NCI-H1436 treated with DMSO at 0.1 percent for 48 hours (cell line): Measurements from ENCODE around the gene TMEM100.

Experiments
- DNase-seq: peaks from one replicate; lab custom pipeline; 2025; lab: John Stamatoyannopoulos, UW

The TMEM100 gene

GRCh38 chr17:55717898-55718735 is 4.5 kb downstream of the TMEM100 start:
- no peak for DNase-seq

GRCh38 chr17:55717432-55717831 is 5.2 kb downstream of the TMEM100 start:
- DNase-seq: no peak

DNA sequence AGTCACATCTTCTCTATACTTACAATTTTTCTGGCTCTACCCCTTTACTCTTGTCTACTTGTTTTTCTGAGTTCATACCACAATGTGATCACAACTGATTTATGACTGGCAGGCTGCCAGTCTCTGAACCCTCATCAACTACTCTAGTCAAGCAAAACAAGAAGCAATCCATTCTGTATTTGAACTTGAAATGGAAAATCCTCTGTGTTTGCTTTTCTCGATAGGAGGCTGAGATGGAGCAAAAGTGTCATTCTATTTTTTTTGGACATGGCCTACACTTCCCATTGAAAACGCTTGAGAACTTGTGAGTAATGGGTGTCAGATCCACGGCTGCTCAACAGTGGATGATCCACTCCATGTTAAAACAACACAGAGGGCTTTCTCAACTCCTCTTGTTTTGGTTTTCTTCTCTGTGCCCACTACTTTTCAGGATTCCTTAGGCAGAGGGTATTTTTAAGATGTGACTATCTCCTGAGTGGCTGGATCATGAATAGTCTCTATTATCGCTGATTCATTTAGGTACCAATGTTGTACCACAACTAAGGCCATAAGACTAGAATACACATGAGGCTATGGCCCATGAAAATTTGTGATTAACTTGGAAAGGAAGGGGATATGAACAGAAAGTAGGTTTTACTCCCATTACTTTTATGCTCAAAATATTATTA is 11.7 kb downstream of the TMEM100 start:
- no peak for DNase-seq

GRCh38 chr17:55710410-55710809 is 12.3 kb downstream of the TMEM100 start:
- no peak for DNase-seq

- no peak for DNase-seq
Measured at GRCh38 chr17:55709984-55710383, 12.7 kb downstream of the TMEM100 start.

DNA sequence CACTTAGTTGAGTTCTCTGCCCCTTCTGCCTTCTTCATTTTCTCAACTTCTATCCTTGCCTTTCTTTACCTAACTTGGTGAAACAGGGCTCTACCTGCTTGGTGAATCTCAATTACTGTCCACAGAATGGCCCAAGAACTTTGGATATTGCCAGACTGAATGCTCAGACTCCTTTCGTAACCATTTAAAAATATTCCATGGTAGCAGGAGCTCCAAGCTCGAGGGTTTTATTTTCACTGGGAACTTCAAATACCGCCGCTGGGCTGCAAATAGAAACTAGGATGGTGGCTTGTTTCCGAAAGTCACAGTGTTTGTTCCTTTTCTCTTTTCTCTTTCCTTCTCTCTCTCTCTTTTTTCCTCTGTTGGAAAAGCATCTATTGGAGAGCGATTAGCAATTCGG is 13.2 kb downstream of the TMEM100 start:
- DNase-seq: no peak

- no peak for DNase-seq
Measured at GRCh38 chr17:55708175-55708974, 14.3 kb downstream of the TMEM100 start.

DNA sequence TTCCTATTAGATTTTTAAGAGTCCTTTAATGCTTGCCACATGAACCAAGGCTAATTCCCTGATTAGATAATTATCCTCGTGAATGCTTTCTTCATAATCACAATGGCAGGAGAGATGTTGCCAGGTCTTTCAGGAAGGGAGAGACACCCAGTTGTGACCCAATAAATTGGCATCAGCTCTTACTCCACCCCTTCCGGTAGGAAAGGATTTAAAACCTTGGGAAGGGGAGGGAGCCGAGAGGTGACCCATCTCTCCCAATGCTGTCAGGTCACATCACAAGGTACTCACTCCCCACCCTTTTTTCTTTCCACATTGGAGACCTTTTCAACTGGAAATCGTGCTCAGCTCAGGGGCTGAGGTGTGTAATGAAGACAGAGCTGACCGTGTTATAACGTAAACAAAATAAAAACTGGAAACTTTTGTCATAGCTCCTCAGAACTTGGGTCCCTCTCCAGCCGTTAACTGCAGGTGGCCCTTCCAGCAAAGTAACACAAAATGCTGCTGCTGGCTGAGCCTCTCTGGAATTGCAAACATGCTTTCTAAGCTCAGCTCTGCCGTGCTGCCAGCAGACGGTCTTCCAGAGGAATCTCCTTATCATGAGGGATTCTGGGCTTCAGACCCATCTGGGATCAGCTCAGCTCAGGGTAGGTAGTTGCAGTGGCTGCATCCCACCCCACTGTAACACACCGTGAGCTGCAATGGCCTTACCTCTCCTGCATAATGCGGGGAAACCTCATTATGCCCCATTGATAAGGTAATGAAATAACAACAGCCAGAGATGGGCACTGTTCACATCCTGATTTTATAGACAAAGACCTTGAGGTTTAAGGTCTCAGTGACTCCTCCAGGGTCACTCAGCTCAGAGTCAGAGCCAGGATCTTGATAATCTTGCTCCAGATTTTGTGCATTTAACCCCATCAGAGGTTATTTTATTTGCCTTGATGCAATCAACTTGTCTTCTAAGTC is 15.6 kb downstream of the TMEM100 start:
- DNase-seq: no peak

DNA sequence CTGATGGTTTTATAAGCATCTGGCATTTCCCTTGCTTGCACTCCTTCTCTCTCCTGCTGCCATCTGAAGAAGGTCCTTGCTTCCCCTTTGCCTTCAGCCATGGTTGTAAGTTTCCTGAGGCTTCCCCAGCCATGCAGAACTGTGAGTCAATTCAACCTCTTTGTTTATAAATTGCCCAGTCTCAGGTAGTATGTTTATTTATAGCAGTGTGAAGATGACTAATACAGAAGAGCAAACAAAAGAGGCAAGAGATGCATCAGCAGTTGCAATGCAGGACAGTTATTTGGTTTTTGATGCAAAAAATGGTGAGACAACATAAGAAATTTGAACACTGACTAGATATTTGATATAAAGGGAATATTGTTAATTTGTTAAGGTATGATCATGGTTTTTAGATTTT is 16.8 kb downstream of the TMEM100 start:
- no peak for DNase-seq

GRCh38 chr17:55704401-55704800 is 18.3 kb downstream of the TMEM100 start:
- DNase-seq: no peak

GRCh38 chr17:55702150-55702549 is 20.5 kb downstream of the TMEM100 start:
- DNase-seq: no peak

DNA sequence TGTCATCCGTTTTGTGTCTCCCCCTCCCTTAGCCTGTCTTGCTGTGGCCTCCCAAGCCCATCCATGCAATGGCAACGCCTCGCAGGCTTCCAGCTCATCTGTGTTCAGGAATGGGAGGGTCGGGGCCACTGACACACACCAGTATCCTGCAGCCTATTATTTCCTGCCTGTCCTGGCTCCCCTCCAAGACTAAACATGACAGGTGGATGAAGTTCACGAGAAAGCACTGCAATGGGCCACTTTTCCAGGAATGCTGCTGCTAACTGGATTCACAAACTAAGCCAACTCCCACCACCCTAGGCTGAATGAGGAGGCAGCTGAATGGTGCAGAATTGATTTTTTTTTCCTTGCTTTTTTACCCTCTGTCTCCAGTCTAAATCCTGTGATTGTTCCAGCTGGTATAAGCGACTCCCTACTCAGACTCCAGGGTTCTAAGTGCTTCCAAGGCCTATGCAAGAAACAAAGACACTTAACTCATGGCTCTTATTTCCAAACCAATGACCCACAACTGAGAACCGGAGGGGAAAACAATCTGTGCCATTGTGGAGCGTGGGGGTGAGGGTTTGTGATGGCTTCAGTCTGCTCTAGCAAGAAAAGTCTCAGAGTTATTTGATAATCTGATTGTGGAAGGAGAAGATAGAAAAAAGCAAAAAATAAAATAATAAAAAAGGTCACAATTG is 23.3 kb downstream of the TMEM100 start:
- no peak for DNase-seq

DNA sequence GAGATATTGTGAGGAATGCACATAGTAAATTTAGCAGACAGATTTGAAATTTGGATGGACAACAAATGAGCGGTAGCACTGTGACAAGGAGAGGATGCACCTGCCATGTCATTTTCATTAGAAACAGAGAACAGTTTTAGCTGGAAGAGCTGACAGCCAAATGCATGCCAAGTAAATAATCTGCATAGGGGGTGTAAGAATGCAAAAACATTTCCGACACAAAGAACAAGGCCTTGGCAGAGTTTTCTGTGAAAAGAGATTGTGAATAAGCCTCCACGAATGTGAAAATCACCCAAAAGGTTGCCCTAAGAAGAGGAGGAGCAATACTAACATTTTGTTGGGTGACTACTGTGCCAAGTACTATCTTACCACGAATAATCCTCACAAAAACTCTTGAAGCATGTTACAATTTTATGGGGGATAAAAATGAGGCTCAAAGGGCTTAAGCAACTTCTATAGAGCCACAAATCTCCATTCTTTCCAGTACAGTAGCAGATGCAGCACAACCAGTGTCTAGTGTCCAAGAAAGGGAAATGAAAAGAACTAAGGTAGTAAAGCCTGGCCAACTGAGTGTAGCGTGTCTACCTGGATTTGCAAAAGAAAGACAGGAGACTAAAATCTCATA is 28.3 kb downstream of the TMEM100 start:
- no peak for DNase-seq

DNA sequence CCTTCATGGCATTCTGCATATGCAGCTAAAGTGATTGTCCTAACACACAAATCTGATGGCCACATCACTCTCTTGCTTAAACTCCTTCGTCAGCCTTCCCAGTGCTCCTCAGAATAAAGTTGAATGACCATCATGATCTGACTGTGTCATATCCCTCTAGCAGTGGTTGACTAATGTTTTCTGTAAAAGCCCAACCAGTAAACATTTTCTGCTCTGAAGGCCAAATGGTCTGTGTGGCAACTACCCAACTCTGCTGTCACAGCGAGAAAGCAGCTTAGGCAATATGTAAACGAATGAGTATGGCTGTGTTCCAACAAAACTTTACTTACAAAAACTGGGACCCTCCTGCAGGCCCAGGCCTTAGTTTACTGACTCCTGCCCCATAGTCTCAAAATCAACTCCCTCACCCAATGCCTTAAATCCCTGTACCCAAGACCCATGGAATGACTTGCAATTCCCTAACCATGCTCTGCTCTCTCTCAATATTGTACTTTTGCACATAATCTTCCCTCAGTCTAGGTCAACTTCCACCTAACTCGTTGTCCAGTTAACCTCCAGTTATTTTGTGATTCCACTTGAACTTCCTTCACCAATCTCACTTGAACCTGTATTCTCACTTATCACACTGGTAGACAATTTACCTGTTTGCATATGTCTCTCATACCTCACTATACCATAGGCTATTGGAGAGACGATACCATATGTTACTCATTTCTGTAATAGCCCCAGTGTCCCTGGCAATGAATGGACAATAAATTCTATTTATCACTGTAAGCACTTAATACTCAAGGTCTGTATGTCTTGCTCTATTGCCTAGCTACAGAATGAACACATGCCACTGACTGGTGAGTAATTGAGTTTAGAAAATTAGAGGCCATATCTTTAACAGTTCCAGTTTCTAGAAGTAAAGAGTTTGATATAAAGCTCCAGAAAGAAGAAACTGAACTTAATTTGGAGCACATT is 29.1 kb downstream of the TMEM100 start:
- no peak for DNase-seq

- no peak for DNase-seq
Measured at GRCh38 chr17:55692276-55692675, 30.4 kb downstream of the TMEM100 start.

DNA sequence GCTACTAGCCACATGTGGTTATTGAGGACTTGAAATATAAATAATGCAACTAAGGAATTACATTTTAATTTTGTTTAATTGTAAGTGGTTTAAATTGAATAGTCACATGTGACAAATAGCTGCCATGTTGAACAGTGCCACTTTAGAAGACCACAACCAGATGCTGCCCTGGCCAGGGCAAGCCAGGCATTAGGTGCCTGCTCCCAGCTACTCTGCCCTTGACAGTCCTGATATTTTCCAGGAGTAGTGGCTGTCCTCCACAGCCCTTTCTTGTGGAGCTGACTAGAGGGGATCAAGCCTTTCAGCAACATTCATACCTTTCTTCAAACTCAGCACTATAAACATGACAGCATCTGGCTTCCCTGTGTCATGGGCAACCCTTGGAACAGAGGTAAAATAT is 31.0 kb downstream of the TMEM100 start:
- DNase-seq: no peak

DNA sequence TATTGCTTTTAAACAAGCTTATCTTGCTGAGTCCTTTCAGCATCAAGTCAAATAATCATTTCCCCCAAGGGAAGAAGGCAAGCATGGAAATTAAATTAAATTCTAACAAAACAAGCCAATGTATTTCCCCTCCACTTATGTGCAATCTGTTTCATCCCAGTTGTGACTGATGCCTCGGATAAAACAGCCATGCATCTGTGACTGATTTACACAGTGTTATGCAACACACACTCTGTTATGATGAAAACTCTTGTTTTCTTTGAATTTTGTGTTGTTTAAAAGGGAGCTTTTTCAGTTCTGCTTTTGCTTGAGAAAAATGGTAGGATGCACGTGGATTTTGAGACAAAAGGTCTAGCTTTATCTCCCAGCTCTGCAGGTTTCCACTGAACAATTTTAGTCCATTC is 32.6 kb downstream of the TMEM100 start:
- DNase-seq: no peak

DNA sequence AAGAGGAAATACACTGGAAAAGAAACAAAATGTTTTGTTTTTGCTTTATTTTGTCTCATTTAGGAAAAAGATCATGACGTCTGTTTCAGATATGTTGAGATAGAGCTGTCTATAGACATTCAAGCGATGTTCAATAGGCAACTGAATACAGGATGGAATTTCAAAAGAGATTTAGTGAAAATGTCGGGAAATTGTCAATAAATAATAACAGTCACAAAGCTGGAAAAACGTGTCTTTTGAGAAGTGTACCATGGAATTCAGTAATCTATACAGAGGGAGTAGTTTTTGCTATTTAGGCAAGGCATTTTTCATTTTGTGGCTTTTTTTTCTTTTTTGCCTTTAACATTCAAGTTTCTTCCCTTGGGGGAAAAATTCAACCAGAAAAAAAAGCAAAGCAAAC is 33.0 kb downstream of the TMEM100 start:
- DNase-seq: no peak

DNA sequence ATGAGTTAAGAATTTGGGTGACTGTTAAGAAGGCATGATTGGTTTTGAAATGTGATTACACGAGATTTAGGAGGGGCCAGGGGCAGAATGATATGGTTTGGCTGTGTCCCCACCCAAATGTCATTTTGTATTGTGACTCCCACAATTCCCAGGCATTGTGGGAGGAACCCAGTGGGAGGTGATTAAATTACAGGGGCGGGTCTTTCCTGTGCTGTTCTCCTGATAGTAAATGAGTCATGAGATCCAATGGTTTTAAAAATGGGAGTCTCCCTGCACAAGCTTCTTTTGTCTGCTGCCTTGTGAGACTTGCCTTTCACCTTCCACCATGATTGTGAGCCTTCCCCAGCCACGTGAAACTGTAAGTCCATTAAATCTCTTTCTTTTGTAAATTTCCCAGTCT is 34.6 kb downstream of the TMEM100 start:
- DNase-seq: no peak
